ENCODE data around the gene HK1. TPM values are rescaled to one million over a fixed set of nuclear protein-coding genes. Genes with fewer than 3 reads are reported as not detected.
"Not testable (repeated sequence)": the region's sequence is repeated elsewhere in the genome, so short reads cannot be mapped to it uniquely, and the experiment has no call there.

HK1 gene
- total RNA-seq, 4 donors from 2014 or later: 92.5 to 216 (median 126) TPM

DNA sequence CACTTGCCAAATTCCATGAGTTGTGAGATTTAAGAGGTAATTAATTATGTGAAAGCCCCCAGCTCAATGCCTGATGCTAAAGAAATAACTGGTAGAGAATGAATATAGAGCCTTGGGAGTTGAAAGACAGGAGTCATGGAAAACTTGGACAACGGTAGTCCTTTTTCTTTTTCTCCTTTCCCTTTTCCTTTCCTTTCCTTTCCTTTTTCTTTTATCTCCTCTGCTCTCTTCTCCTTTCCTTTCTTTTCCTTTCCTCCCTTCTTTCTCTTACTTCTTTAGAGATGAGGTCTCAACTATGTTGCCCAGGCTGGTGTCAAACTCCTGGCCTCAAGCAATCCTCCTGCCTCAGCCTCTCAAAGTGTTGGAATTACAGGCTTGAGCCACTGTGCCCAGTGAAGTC, 165.1 kb downstream of the HK1 start:
- Histone ChIP-seq H3K4me1 (peaks cover 0 to 39% (median 13%) of the 10 kb centered on the region in 3 donors), H3K27ac (no peak overlapping the region), H3K9me3 (no peaks in the 10 kb centered on the region), H3K36me3 (no peaks in the 10 kb centered on the region), H3K4me3 (no peak overlapping the region), H3K27me3 (no peaks in the 10 kb centered on the region)
- WGBS, 2 donors (ENCODE audit: low coverage in 1 of 2): 67 to 71% methylated on average over 1 of the region's 1 CpG
- no peak for TF ChIP-seq EP300 (IDR thresholded peaks at IDR 0.05)
- no peak for TF ChIP-seq POLR2AphosphoS5 (IDR thresholded peaks at IDR 0.05)
- TF ChIP-seq, protein P1, sequence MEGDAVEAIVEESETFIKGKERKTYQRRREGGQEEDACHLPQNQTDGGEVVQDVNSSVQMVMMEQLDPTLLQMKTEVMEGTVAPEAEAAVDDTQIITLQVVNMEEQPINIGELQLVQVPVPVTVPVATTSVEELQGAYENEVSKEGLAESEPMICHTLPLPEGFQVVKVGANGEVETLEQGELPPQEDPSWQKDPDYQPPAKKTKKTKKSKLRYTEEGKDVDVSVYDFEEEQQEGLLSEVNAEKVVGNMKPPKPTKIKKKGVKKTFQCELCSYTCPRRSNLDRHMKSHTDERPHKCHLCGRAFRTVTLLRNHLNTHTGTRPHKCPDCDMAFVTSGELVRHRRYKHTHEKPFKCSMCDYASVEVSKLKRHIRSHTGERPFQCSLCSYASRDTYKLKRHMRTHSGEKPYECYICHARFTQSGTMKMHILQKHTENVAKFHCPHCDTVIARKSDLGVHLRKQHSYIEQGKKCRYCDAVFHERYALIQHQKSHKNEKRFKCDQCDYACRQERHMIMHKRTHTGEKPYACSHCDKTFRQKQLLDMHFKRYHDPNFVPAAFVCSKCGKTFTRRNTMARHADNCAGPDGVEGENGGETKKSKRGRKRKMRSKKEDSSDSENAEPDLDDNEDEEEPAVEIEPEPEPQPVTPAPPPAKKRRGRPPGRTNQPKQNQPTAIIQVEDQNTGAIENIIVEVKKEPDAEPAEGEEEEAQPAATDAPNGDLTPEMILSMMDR (IDR thresholded peaks at IDR 0.05): no peak
- TF ChIP-seq POLR2A (IDR thresholded peaks at IDR 0.05): no peak
- no peak for ATAC-seq

DNA sequence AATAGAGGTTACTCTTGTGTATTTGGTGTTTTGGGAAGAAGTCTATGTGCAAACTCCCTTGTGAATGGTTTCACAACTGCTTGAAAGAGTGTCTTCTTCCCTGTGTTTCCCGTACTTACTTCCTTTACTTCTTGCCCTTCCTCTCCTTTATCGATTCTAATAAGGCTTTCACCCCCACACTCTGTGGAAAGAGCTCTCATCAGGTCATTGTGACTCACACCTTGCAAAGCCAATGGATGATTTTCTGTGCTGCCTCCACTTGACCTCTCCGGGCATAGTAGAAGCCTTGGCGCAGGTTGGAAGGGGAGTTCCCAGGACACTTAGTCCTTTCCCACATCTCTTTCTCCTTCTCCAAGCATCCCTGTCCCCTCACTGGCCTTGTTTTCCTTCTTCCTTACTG, 166.7 kb downstream of the HK1 start:
- WGBS, 2 donors (ENCODE audit: low coverage in 1 of 2): 90 to 91% methylated on average over 3 to 4 of the region's 4 CpGs
- no peak overlapping the region for H3K4me3 ChIP-seq
- peak overlapping the region in 1 of 4 donors; percentile 90 for H3K27ac ChIP-seq
- ATAC-seq: no peak
- no peaks in the 10 kb centered on the region for H3K9me3 ChIP-seq
- TF ChIP-seq POLR2A (IDR thresholded peaks at IDR 0.05): no peak
- TF ChIP-seq POLR2AphosphoS5 (IDR thresholded peaks at IDR 0.05): no peak
- TF ChIP-seq, protein P1 (IDR thresholded peaks at IDR 0.05): no peak
- TF ChIP-seq EP300 (IDR thresholded peaks at IDR 0.05): no peak
- no peaks in the 10 kb centered on the region for H3K36me3 ChIP-seq
- H3K27me3 ChIP-seq: no peaks in the 10 kb centered on the region
- peaks cover 0 to 39% (median 4%) of the 10 kb centered on the region in 3 donors for H3K4me1 ChIP-seq

- peak overlapping the region in 3 of 4 donors; percentile 27 to 90 (median 46) for H3K27ac ChIP-seq
- no peak for ATAC-seq
- TF ChIP-seq POLR2A (IDR thresholded peaks at IDR 0.05) (no peak), POLR2AphosphoS5 (IDR thresholded peaks at IDR 0.05) (no peak), EP300 (IDR thresholded peaks at IDR 0.05) (no peak)
- TF ChIP-seq, protein P1 (IDR thresholded peaks at IDR 0.05): no peak
Observed at GRCh38 chr10:69446229-69446628, 167.9 kb downstream of the HK1 start.

GRCh38 chr10:69446650-69447151, 168.4 kb downstream of the HK1 start:
- Histone ChIP-seq H3K4me1 (peaks cover 0 to 51% (median 4%) of the 10 kb centered on the region in 3 donors), H3K4me3 (no peak overlapping the region), H3K27ac (peak overlapping the region in 3 of 4 donors; percentile 27 to 90 (median 46)), H3K36me3 (no peaks in the 10 kb centered on the region), H3K27me3 (no peaks in the 10 kb centered on the region), H3K9me3 (no peaks in the 10 kb centered on the region)
- 25 to 59% methylated on average over 3 of the region's 3 CpGs for WGBS, 2 donors (ENCODE audit: low coverage in 1 of 2)
- no peak for TF ChIP-seq EP300 (IDR thresholded peaks at IDR 0.05)
- no peak for TF ChIP-seq POLR2A (IDR thresholded peaks at IDR 0.05)
- TF ChIP-seq, protein P1 (IDR thresholded peaks at IDR 0.05): no peak
- TF ChIP-seq POLR2AphosphoS5 (IDR thresholded peaks at IDR 0.05): no peak
- ATAC-seq: no peak

More at GRCh38 chr10:69446229-69446628, 167.9 kb downstream of the HK1 start:
- Histone ChIP-seq H3K9me3 (no peaks in the 10 kb centered on the region), H3K27me3 (no peaks in the 10 kb centered on the region), H3K4me3 (no peak overlapping the region), H3K4me1 (peaks cover 0 to 46% (median 4%) of the 10 kb centered on the region in 3 donors), H3K36me3 (no peaks in the 10 kb centered on the region)

DNA sequence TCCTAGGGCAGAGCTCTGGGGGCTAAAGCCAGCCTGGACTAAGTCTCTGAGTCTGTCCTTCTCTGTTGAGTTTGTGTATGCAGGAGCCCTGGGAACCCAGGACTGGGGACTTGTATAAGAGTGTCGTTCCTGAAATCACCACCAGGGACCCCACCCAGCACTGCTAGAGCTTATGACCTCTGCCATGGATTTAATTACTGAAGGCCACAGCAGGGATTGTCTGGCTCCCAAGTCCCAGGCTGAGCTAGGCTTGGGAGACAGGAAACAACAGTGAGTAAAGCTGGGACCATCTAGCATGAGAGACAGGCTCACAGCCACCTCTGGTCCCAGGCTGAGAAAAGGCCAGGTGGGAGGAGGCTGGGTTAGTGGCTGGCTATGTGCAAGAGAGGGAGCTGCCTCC, 171.5 kb downstream of the HK1 start:
- ATAC-seq: peak; percentile 39
- no peak overlapping the region for H3K4me3 ChIP-seq
- no peak for TF ChIP-seq EP300 (IDR thresholded peaks at IDR 0.05)
- TF ChIP-seq, protein P1 (IDR thresholded peaks at IDR 0.05): peak in 3 of 4 experiments; percentile 65 to 75 (median 74)
- H3K9me3 ChIP-seq: no peaks in the 10 kb centered on the region
- H3K27ac ChIP-seq: peak overlapping the region in 3 of 4 donors; percentile 87 to 90 (median 89)
- H3K36me3 ChIP-seq: no peaks in the 10 kb centered on the region
- H3K27me3 ChIP-seq: no peaks in the 10 kb centered on the region
- peaks cover 0 to 82% (median 4%) of the 10 kb centered on the region in 3 donors for H3K4me1 ChIP-seq
- 0% methylated on average over 1 of the region's 1 CpG; no CpG with 5 or more reads in 1 of the 2 donors for whole genome bisulfite sequencing, 2 donors (ENCODE audit: low coverage in 1 of 2)

- H3K9me3 ChIP-seq, H3K4me3 ChIP-seq, H3K27me3 ChIP-seq, ATAC-seq, H3K36me3 ChIP-seq: not testable (repeated sequence)
- Histone ChIP-seq H3K4me1 (peaks cover 0 to 88% (median 4%) of the 10 kb centered on the region in 3 donors), H3K27ac (peak overlapping the region in 3 of 4 donors; percentile 87 to 90 (median 89))
- WGBS, 2 donors (ENCODE audit: low coverage in 1 of 2): 84 to 86% methylated on average over 4 to 14 of the region's 16 CpGs
Observed at GRCh38 chr10:69450395-69450794, 172.1 kb downstream of the HK1 start.

Data from gastroesophageal sphincter (tissue), 4 donors.